HT-29 (cell line): Measurements from ENCODE around the gene ZCCHC13. TPM values are rescaled to one million over a fixed set of nuclear protein-coding genes. Genes with fewer than 3 reads are reported as not detected.
"Not testable (repeated sequence)": the region's sequence is repeated elsewhere in the genome, so short reads cannot be mapped to it uniquely, and the experiment has no call there.

ENCODE experiments used
- DNase-seq: peaks from one replicate; pipeline ENCODE4 v3.0.0-alpha.2; 2015; ENCODE audit warnings: low spot score
- total RNA-seq: library from RNA; depleted of rRNA; stranded (reverse); fragments of >200 nt; shearing (Covaris generic); gene quantifications from 2 replicates; pipeline ENCODE4 v1.2.3, GENCODE V29; 2014; rRNA removed

Gene ZCCHC13
- not detected in 2 replicates for total RNA-seq

- DNase-seq: no peak
Measured at GRCh38 chrX:74304016-74304415, at the start of gene ZCCHC13. Gene ZCCHC13 (plus strand): TSS chrX:74304180. CDS start chrX:74304267, 87 bp downstream.

DNA sequence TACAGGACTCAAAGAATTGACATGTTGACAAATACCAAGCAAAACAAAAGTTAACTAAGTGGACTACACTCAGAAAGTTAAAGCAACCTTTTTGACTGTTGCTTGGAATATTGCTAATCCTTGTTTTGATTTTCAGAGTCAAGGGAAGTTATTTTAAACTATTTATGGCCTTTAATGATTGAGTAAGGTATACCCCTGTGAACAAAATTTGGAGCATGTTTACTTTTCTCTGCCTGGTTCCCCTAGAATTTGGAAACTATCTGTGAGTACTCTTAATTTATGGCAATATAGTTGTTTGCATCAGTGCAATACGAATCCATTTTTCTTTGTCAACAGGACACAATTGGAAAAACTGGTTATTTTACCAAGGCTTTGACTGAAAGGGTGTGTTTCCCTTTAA, 45.9 kb upstream of the ZCCHC13 start:
- DNase-seq: not testable (repeated sequence)

- no peak for DNase-seq
Measured at GRCh38 chrX:74259885-74260491, 44.0 kb upstream of the ZCCHC13 start.

- no peak for DNase-seq
Measured at GRCh38 chrX:74262452-74263209, 41.3 kb upstream of the ZCCHC13 start.

- DNase-seq: no peak
Measured at GRCh38 chrX:74270393-74270792, 33.6 kb upstream of the ZCCHC13 start.

DNA sequence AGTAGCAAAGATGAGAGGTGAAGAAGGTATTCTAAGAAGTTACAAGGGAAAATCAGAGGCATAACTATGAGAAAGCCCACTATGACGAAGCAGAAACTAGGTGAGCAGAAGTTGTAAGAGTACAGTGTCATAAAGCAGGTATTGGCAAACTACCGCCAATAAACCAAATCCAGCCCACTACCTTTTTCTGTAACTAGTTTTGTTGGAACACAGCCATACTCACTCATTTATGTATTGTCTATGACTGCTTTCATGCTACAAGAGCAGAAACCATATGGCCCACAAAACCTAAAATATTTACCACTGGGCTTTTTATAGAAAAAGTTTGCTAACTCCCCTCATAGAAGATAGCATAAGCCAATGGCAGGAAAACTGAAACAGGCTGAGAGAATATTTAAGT, 31.8 kb upstream of the ZCCHC13 start:
- no peak for DNase-seq

GRCh38 chrX:74274516-74274915, 29.5 kb upstream of the ZCCHC13 start:
- no peak for DNase-seq

DNA sequence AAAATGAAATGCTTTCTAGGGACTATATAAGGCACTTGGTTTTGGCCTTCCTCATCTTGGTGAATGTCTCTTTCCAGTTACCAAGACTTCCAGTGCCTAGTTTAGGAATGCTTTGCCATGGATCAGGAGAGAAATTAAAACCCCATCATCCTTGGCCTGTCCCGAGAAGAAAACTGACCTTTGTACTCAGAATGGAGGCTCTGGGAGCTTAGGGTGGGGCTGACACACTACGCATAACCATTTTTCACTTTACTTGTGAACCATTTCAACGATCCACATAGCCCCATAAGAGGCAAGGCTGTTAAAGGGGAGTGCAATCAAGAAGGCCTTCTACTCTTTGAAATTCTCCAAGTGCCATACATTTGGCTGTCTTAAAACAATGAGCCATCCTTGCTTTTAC, 26.7 kb upstream of the ZCCHC13 start:
- no peak for DNase-seq

DNA sequence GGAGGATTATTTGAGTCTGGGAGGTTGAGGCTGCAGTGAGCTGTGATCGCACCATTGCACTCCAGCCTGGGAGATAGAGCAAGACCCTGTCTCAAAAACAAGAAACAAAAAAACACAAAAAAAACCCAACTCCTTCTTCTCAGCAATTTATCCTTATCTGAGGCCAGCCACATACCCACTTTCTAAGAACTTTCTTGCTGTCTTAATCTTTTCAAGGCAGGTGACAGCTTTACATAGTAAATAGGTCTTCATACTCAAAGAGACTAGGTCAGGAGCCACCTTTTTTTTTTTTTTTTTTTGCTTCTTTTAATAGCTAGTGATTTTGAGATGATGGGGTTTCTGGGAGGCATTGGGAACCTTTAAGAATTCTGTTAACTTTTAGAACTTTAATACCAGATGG, 26.1 kb upstream of the ZCCHC13 start:
- DNase-seq: no peak

- DNase-seq: no peak
Measured at GRCh38 chrX:74280759-74281158, 23.2 kb upstream of the ZCCHC13 start.

DNA sequence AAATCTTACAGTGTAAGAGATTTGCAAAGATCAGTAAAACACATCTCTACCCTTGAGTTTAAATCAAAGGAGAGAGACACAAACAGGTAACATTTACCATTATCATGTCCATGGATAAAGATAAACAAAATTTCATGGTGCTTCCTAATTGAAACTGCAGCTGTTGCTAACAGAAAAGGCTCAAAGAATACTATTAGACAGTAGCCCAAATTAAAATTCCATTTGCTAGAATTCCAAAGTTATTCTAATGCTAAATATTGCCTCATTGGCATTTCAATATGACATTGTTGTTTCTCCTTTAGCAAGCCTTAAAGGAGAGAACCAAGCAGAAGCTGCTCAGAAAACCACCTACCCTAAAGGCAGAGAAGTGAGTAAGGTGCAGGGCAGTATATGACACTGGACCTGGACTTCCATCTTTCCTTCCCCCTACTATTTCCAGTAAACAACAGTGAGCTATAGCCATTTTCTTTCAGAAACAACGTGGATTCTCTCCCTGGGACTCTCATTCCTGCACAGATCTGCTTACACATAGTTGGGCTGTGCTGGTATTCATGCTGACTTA, 19.5 kb upstream of the ZCCHC13 start:
- DNase-seq: no peak

GRCh38 chrX:74286950-74287740, 16.8 kb upstream of the ZCCHC13 start:
- DNase-seq: no peak

DNA sequence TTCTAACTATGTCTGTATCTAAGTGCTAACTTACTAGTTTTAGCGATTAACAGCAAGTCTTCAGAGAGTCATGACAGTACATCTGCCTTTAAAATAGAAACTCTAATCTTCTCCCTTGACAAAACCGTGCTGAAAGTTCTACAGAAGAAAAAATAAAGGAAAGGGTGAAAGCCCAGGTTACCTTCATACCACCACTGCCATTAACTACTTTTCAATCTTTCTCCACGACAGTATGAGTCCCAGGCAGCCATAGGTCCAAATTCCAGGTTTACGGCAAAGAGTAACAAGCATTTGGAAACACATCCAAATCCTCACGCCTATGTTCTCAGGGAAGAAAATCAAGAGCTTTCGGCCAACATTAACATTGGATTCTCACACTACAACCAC, 12.4 kb upstream of the ZCCHC13 start:
- DNase-seq: no peak

DNA sequence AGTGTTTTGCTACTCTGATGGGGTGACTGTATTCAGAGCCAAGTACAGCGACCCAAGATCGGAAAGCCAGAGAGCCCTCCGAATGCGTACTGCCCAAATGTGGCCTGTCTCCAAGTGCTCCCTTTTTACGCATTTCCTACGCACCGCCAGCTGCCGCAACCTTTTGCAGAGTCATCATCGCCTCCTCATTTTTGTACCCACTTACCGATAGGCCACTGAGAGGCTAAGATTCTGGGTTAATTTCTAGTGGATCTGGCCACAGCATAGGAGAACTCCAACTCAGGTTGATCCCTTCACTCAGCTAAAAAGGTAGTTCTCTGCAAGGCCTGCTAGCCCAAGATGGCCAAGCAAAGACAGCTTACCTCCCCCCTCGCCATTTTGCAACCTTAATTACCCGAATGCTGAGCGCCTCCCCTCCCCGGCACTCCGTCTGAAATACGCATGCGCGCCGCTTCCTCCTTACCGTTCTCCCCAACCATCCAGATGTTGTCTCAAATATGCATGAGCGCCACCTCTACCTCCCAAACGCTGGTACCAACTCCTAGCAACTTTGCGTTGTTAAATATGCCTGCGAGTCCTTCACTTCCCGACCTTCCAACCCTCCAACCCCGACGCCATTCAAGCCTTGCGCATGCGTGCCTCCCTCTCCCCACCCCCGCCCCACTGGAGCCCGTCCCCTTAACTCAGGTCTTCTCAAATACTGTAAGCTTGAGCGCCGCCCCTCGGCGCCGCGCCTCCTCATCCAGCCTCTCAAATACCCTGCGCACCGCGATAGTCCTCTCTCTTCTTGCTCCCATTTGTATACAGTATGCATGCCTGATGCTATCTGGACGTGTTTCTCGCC, 11.8 kb upstream of the ZCCHC13 start:
- peak; percentile 89 for DNase-seq

GRCh38 chrX:74292808-74293123, 11.2 kb upstream of the ZCCHC13 start:
- DNase-seq: no peak

GRCh38 chrX:74293343-74293946, 10.5 kb upstream of the ZCCHC13 start:
- DNase-seq: peak; percentile 76

DNA sequence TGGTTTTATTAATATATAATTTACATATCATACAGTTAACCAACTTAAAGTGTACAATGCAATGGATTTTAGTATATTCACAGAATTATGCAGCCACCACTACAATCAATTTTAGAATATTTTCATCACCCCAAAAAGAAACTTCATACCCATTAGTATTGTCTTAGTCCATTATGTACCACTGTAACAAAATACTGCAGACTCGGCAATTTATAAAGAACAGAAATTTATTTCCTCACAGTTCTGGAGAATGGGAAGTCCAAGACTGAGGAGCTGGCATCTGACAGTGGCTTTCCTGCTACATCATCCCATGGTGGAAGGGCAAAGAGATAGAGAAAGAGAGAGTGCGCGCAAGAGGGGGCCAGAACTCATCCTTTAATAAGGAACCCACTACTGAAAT, 8.9 kb upstream of the ZCCHC13 start:
- DNase-seq: no peak

GRCh38 chrX:74297766-74298165, 6.2 kb upstream of the ZCCHC13 start:
- DNase-seq: no peak

DNA sequence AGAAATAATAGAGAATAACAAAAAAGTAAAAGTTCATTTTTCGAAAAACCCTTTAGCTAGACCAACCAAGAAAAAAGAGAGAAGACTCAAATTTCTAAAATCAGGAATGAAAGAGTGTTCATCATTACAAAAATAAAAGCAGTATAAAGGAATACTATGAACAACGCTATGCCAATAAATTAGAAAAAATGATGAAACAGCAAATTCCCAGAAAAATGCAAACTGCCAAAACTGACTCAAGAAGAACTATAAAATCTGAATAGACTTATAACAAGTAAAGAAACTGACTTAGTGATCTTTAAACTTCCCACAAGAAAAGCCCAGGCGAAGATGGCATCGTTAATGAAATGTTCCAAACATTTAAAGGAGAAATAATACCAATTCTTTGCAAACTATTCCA, 3.1 kb upstream of the ZCCHC13 start:
- no peak for DNase-seq

DNA sequence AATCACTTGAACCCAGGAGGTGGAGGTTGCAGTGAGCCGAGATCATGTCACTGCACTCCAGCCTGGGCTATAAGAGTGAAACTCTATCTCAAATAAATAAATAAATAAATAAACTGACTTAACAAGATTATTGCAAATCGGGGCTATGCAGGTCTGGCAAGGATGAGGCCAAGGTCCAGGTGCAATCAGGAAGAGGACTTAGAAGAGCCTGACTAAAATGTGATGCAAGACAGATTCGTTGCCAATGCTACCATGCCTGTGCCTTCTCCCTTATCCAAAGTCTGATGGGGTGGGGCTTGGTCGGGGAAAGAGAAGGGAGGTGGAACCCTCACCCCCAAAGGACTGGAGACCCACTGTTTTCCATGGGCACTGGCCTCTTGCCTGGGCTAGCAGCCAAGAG, 14.7 kb downstream of the ZCCHC13 start:
- DNase-seq: no peak

GRCh38 chrX:74319321-74319720, 15.3 kb downstream of the ZCCHC13 start:
- DNase-seq: not testable (repeated sequence)
